Activated B cell treated with CpG ODN at 0.5 μM for 24 hours (primary cell): Measurements from ENCODE around the gene SLC2A8. TPM values are rescaled to one million over a fixed set of nuclear protein-coding genes. Genes with fewer than 3 reads are reported as not detected.
A peak's percentile ranks its signal among the peaks of the same experiment; 100 is the strongest.

Experiments
- ATAC-seq: fragments of 200-7000 bp; cut with Tn5 transposase; one replicate; pipeline ENCODE4 v1.10.0; 2021; ENCODE audit warnings: low read depth, mild to moderate bottlenecking, moderate library complexity
- CTCF ChIA-PET: fragments of 350-600 bp; sonication (Branson Sonifier 250); formaldehyde crosslinking; loops from one replicate; lab custom pipeline; 2021; ENCODE audit warnings: antibody characterized with exemption; lab: Charles Lee
- POLR2A ChIA-PET: fragments of 350-600 bp; sonication (Branson Sonifier 250); formaldehyde crosslinking; loops from one replicate; lab custom pipeline; 2021; ENCODE audit warnings: antibody characterized with exemption; lab: Charles Lee
- DNase-seq: peaks from one replicate; pipeline ENCODE4 v3.0.0; 2022
- H3K27ac Mint-ChIP-seq: one replicate; pipeline ENCODE4 v1.8.0; 2020; ENCODE audit warnings: mixed read lengths
- H3K27me3 Mint-ChIP-seq: one replicate; pipeline ENCODE4 v1.8.0; 2021; ENCODE audit warnings: mixed read lengths
- H3K36me3 Mint-ChIP-seq: one replicate; pipeline ENCODE4 v1.8.0; 2021; ENCODE audit warnings: low read depth, mixed read lengths
- H3K4me1 Mint-ChIP-seq: one replicate; pipeline ENCODE4 v1.8.0; 2021; ENCODE audit warnings: mixed read lengths
- H3K4me3 Mint-ChIP-seq: one replicate; pipeline ENCODE4 v1.8.0; 2020; ENCODE audit warnings: mild to moderate bottlenecking, mixed read lengths
- H3K9me3 Mint-ChIP-seq: one replicate; pipeline ENCODE4 v1.8.0; 2020; ENCODE audit warnings: mixed read lengths
- CTCF ChIP-seq: fragments of 200-600 bp; IDR thresholded peaks from one replicate; pipeline ENCODE4 v1.8.0; 2022; ENCODE audit warnings: antibody characterized with exemption, mild to moderate bottlenecking
- intact Hi-C: fragments of 100-400 bp; cut with micrococcal nuclease; formaldehyde crosslinking; loops from one replicate; pipeline ENCODE4 v1.15.1; 2024
- total RNA-seq: library from RNA; stranded (reverse); gene quantifications from 2 replicates; pipeline ENCODE4 v1.2.3, GENCODE V29; 2022

SLC2A8 gene
- total RNA-seq, 1 donor from 2014 or later, result 17.1 TPM

GRCh38 chr9:127390563-127390962 is 6.4 kb upstream of the SLC2A8 start:
- H3K36me3 Mint-ChIP-seq, result no peaks in the 10 kb centered on the region
- no peak for DNase-seq
- H3K9me3 Mint-ChIP-seq, result no peaks in the 10 kb centered on the region
- no peak overlapping the region for H3K27ac Mint-ChIP-seq
- no peak for TF ChIP-seq CTCF
- POLR2A ChIA-PET, result no interaction called here
- H3K27me3 Mint-ChIP-seq, result peaks cover 5% of the 10 kb centered on the region
- no peak overlapping the region for H3K4me3 Mint-ChIP-seq
- peaks cover 9% of the 10 kb centered on the region for H3K4me1 Mint-ChIP-seq
- CTCF ChIA-PET, result no interaction called here
- intact Hi-C loops, result no loop called here
- no peak for ATAC-seq

GRCh38 chr9:127392166-127392565 is 4.8 kb upstream of the SLC2A8 start:
- ChIA-PET CTCF (no interaction called here), POLR2A (no interaction called here)
- H3K4me1 Mint-ChIP-seq, result peaks cover 13% of the 10 kb centered on the region
- no peaks in the 10 kb centered on the region for H3K36me3 Mint-ChIP-seq
- no peaks in the 10 kb centered on the region for H3K27me3 Mint-ChIP-seq
- H3K4me3 Mint-ChIP-seq, result no peak overlapping the region
- ATAC-seq, result no peak
- no peak overlapping the region for H3K27ac Mint-ChIP-seq
- no peak for DNase-seq
- intact Hi-C loops, result no loop called here
- H3K9me3 Mint-ChIP-seq, result no peaks in the 10 kb centered on the region
- TF ChIP-seq CTCF, result no peak

GRCh38 chr9:127392976-127393375 is 4.0 kb upstream of the SLC2A8 start:
- Mint-ChIP-seq H3K9me3 (no peaks in the 10 kb centered on the region), H3K36me3 (no peaks in the 10 kb centered on the region), H3K4me3 (no peak overlapping the region), H3K27me3 (no peaks in the 10 kb centered on the region), H3K4me1 (peaks cover 14% of the 10 kb centered on the region), H3K27ac (no peak overlapping the region)
- intact Hi-C loops, result no loop called here
- DNase-seq, result no peak
- CTCF ChIA-PET, result no interaction called here
- POLR2A ChIA-PET, result no interaction called here
- no peak for TF ChIP-seq CTCF
- ATAC-seq, result no peak

DNA sequence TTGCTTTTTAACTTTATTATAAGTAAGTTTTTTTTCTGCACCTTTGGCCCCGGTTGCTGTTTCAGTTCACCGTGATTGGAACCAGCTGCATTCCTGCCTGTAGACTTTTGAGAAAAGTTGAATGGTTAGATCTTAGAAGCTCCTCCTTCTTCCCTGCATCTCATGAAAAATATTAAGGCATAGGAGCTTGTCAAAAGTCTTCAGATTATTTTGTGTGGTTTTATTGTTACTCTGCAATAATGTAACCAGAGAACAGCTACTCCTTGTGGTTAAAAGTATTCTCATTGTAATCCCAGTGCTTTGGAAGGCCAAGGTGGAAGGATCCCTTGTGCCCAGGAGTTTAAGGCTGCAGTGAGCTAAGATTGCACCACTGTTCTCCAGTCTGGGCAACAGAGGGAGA is 3.3 kb upstream of the SLC2A8 start:
- no peak overlapping the region for H3K27ac Mint-ChIP-seq
- ATAC-seq, result no peak
- H3K36me3 Mint-ChIP-seq, result no peaks in the 10 kb centered on the region
- CTCF ChIA-PET, result no interaction called here
- no peak for TF ChIP-seq CTCF
- no peak for DNase-seq
- no peaks in the 10 kb centered on the region for H3K9me3 Mint-ChIP-seq
- POLR2A ChIA-PET, result interaction anchor here (0.7 kb wide), 1 partner anchor 39 kb away, joined by 5 read pairs; no protein-coding TSS in a partner anchor
- peaks cover 13% of the 10 kb centered on the region for H3K4me1 Mint-ChIP-seq
- no peak overlapping the region for H3K4me3 Mint-ChIP-seq
- H3K27me3 Mint-ChIP-seq, result no peaks in the 10 kb centered on the region
- intact Hi-C loops, result no loop called here

DNA sequence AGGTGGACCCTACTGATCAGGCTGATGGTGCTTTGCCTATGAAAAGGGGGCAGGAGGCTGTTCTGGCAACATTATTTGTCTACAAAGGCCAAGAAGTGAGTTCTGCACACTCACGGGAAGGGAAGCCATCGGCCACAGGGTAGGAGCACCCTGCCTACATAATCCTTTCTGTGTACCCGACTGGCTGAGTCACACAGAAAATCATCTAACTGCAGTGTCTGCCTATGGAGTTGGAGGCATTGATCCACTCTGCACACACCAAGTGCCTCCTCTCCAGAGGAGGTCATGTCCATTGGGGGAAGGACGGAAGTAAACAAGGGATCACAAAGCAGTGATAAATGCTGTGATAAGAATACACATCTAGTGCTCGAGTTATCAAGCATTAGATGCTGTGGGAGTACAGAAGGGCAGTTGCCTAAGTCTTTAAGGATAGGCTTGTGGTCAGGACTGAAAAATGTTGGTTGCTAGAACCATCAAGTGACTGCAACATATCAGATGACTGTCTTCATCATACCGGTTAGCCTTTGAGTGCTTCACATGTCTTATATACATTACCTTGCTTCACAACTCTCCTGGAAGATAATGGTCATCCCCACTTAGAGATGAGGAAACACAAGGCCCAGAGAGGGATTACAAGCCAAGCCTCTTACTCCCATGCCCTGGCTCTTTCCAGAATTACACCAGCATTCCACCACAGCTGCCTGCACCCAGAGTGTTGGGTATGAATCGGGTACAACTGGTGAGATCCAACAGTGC is 1.3 kb upstream of the SLC2A8 start:
- no peaks in the 10 kb centered on the region for H3K9me3 Mint-ChIP-seq
- DNase-seq (no peak), ATAC-seq (no peak)
- TF ChIP-seq CTCF, result no peak
- H3K36me3 Mint-ChIP-seq, result no peaks in the 10 kb centered on the region
- no peak overlapping the region for H3K27ac Mint-ChIP-seq
- H3K4me1 Mint-ChIP-seq, result peaks cover 10% of the 10 kb centered on the region
- H3K27me3 Mint-ChIP-seq, result no peaks in the 10 kb centered on the region
- ChIA-PET POLR2A (interaction anchor here (0.7 to 2.3 kb wide), 8 partner anchors 8 to 522 kb away, joined by 3 to 44 read pairs (median 4); partner anchors contain the start of genes LRSAM1, RPL12, ST6GALNAC4 and ZNF79), CTCF (interaction anchor here (1.1 to 2.5 kb wide), 2 partner anchors 60 to 182 kb away, joined by 3 to 23 read pairs; no protein-coding TSS in a partner anchor)
- peak overlapping the region; percentile 83 for H3K4me3 Mint-ChIP-seq
- intact Hi-C loops, result loop anchor here (1.0 to 5.0 kb wide), 4 partner anchors 56 to 455 kb away; partner anchors contain the start of genes LRSAM1, RPL12 and STXBP1
